ENCODE measurements around the gene GALC.

GALC gene

GRCh38 chr14:87896393-87897380 is 96.3 kb downstream of the GALC start:
- peak; percentile 52 for DNase-seq (ENCODE audit: low read depth)
- peak; percentile 44 for TF ChIP-seq CTCF (IDR thresholded peaks at IDR 0.05; ENCODE audit: insufficient read depth, low read depth, low read length, missing control alignments)

DNA sequence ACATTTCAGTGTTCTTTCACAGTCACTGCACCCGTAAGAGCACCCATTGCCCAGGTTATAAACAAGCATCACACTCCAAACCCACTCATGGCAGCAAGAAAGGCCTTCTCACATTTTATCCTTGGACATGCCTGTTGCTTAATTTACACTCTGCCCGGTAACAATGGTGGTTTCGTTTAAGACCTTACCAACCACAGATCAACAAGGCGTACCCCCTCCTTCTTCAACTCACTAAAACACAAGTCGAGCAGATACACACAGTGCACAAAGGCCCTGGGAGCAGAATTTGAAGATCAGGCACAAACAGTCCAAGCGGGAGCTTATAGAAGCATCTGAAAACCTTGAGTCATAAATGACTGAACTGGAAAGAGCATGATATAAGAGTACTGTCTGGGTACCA is 98.1 kb downstream of the GALC start:
- H3K4me3 ChIP-seq (ENCODE audit: low read depth, low read length): no peak overlapping the region
- TF ChIP-seq CTCF (IDR thresholded peaks at IDR 0.05; ENCODE audit: insufficient read depth, low read depth, low read length, missing control alignments): no peak
- no peak for DNase-seq (ENCODE audit: low read depth)

More at GRCh38 chr14:87896393-87897380, 96.3 kb downstream of the GALC start:
- no peak overlapping the region for H3K4me3 ChIP-seq (ENCODE audit: low read depth, low read length)

DNA sequence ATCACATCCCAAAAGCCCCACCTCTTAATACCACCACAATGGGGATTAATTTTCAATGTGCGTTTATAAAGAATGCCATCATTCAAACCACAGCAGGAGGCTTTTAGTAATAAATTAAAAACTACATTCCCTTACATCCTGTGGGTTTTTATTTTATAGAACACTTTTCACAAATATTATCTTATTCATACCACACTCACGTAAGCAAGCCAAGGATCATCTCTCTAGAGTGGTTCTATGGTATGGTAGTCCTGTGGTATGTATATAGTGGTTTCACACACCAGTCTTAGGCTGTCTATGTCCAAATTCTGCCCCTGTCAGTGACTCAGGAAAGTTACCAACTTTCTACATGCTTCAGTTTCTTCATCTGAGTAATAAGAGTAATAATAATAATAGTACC is 100.2 kb downstream of the GALC start:
- H3K4me3 ChIP-seq (ENCODE audit: low read depth, low read length): no peak overlapping the region
- no peak for TF ChIP-seq CTCF (IDR thresholded peaks at IDR 0.05; ENCODE audit: insufficient read depth, low read depth, low read length, missing control alignments)
- no peak for DNase-seq (ENCODE audit: low read depth)

- peak; percentile 35 for DNase-seq (ENCODE audit: low read depth)
- H3K4me3 ChIP-seq (ENCODE audit: low read depth, low read length): no peak overlapping the region
- peak; percentile 73 for TF ChIP-seq CTCF (IDR thresholded peaks at IDR 0.05; ENCODE audit: insufficient read depth, low read depth, low read length, missing control alignments)
These were observed 104.6 kb downstream of the GALC start for GRCh38 chr14:87888136-87888999.

- no peak for TF ChIP-seq CTCF (IDR thresholded peaks at IDR 0.05; ENCODE audit: insufficient read depth, low read depth, low read length, missing control alignments)
- H3K4me3 ChIP-seq (ENCODE audit: low read depth, low read length): no peak overlapping the region
- no peak for DNase-seq (ENCODE audit: low read depth)
These were observed 109.2 kb downstream of the GALC start for GRCh38 chr14:87883750-87884149.

Measured in GM12865 (cell line).